Testis (tissue), 3 donors: ENCODE measurements around the gene RBP2. TPM values are rescaled to one million over a fixed set of nuclear protein-coding genes. Genes with fewer than 3 reads are reported as not detected.

Experiments
- DNase-seq: peaks from one replicate; pipeline ENCODE4 v3.0.0-alpha.2; 2019
- H3K27ac ChIP-seq, 2 donors: fragments of 200-600 bp; sonication (generic); one replicate each; pipeline ENCODE4 v1.5.1; 2019
- H3K27me3 ChIP-seq: fragments of 200-600 bp; sonication (generic); one replicate; pipeline ENCODE4 v1.5.1; 2019
- H3K36me3 ChIP-seq: fragments of 200-600 bp; sonication (generic); one replicate; pipeline ENCODE4 v1.5.1; 2017; ENCODE audit warnings: low read depth; ENCODE audit errors: missing control alignments
- H3K4me1 ChIP-seq: fragments of 200-600 bp; sonication (generic); one replicate; pipeline ENCODE4 v1.5.1; 2019
- H3K4me3 ChIP-seq, 2 donors: fragments of 200-600 bp; sonication (generic); one replicate each; pipeline ENCODE4 v1.5.1; 2017 to 2019
- H3K9me3 ChIP-seq: fragments of 200-600 bp; sonication (generic); one replicate; pipeline ENCODE4 v1.5.1; 2017
- CTCF ChIP-seq, 3 experiments: fragments of 450-650 bp in 2 of 3; fragments of 200-600 bp in 1 of 3; sonication (generic) in 1 of 3; IDR thresholded peaks; one replicate each; pipeline ENCODE4 v1.5.1; 2016 to 2019; ENCODE audit warnings: antibody characterized with exemption in 3 of 3, mild to moderate bottlenecking in 2 of 3, moderate library complexity in 1 of 3
- POLR2A ChIP-seq: fragments of 450-650 bp; IDR thresholded peaks from one replicate; pipeline ENCODE4 v1.6.1; 2017; ENCODE audit warnings: antibody characterized with exemption, mild to moderate bottlenecking, moderate library complexity
- WGBS, 2 donors: methylation state at CpG; one replicate each; pipeline ENCODE4 v1.1.5; 2018; 5-methylcytosine and 5-hydroxymethylcytosine counted together
- intact Hi-C: fragments of 100-400 bp; cut with DNase I; formaldehyde crosslinking; loops from one replicate; pipeline ENCODE4 v1.15.1; 2023; ENCODE audit warnings: low total_unique reads
- polyA plus RNA-seq: library from polyadenylated mRNA; stranded (reverse); fragments of 350-450 nt; fragmentation: Illumina TruSeq; extraction: RNeasy Lipid Tissue Mini Kit (QIAGEN cat#74804); gene quantifications from one replicate; pipeline ENCODE4 v1.2.3, GENCODE V29; 2014; ENCODE audit warnings: low read depth, low replicate concordance; ENCODE audit not compliant: insufficient read depth
- total RNA-seq, 2 donors: library from RNA; depleted of rRNA; stranded (reverse); fragments of >200 nt; gene quantifications; one replicate each; pipeline ENCODE4 v1.2.3, GENCODE V29; 2016

The RBP2 gene
- total and polyA plus RNA-seq, 3 donors from 2014 or later = not detected

DNA sequence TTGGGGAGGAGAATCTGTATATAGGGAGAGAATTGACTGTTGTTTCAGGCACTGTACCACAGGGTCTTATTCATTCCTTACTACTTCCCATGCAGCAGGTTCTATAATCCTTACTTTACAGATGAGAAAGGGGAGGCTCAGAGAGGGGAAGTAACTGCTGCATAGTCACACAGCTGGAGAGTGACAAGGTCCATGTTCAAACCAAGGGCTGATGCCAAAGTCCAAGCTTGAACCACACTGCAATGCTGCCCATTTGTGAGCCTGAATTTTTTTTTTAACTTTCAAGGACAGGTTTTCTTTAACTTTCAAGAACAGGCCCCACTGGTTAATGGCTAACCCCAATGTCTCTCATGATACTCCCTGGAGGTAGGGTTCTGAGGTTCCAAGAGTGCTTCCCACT, 26.2 kb downstream of the RBP2 start:
- Histone ChIP-seq H3K4me3 (no peak overlapping the region), H3K9me3 (no peaks in the 10 kb centered on the region), H3K4me1 (no peaks in the 10 kb centered on the region), H3K27ac (no peak overlapping the region), H3K36me3 (no peaks in the 10 kb centered on the region), H3K27me3 (no peaks in the 10 kb centered on the region)
- TF ChIP-seq POLR2A = no peak
- no peak for TF ChIP-seq CTCF (IDR thresholded peaks at IDR 0.05)
- intact Hi-C loops = no loop called here
- DNase-seq = no peak

DNA sequence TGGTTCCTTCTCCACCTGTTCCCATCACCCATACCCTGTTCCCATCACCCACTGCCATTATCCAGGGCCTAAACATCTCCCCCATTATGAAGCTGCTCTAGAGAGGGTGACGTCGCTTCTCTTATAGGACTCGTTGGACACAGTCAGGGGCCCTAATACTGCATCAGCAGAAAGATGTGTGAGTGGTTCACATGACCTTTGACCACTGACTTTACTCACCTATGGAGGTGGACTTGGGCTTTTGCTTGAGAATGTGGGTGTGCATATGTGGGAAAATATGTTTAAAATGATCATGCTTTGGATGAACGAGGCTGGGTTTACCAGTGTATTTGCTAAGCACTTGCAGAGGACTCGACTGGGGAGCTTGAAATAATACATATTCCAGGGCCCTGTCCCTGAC, 26.8 kb downstream of the RBP2 start:
- TF ChIP-seq CTCF (IDR thresholded peaks at IDR 0.05) (no peak), POLR2A (no peak)
- 94 to 95% methylated on average over 5 of the region's 5 CpGs for WGBS, 2 donors
- H3K27me3 ChIP-seq = no peaks in the 10 kb centered on the region
- no peaks in the 10 kb centered on the region for H3K4me1 ChIP-seq
- no peak overlapping the region for H3K4me3 ChIP-seq
- no peak overlapping the region for H3K27ac ChIP-seq
- H3K36me3 ChIP-seq = no peaks in the 10 kb centered on the region
- intact Hi-C loops = no loop called here
- no peaks in the 10 kb centered on the region for H3K9me3 ChIP-seq
- no peak for DNase-seq

DNA sequence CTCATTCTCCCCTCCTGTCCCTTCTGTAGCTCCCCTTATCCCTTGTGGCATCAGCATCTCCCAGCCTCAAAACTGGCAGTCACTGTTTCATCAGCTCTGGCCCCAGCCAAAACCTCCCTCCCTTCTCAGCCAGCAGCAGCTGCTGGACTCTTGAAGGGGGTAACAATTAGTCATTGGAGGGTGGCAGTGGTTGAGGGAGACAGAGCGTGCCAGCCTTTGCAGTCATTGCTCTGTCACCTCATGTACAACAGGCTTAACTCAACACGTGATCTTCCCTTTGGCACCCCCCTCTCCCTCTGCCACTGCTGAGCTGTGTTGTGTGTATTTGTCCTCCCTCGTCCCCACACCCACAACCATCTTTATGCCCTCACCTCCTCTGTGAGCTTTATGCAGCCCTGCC, 28.2 kb downstream of the RBP2 start:
- TF ChIP-seq POLR2A (no peak), CTCF (IDR thresholded peaks at IDR 0.05) (no peak)
- DNase-seq = no peak
- Histone ChIP-seq H3K4me1 (no peaks in the 10 kb centered on the region), H3K4me3 (no peak overlapping the region), H3K27me3 (no peaks in the 10 kb centered on the region), H3K9me3 (no peaks in the 10 kb centered on the region), H3K36me3 (no peaks in the 10 kb centered on the region), H3K27ac (no peak overlapping the region)
- 87 to 91% methylated on average over 3 of the region's 3 CpGs for whole genome bisulfite sequencing, 2 donors
- intact Hi-C loops = no loop called here

DNA sequence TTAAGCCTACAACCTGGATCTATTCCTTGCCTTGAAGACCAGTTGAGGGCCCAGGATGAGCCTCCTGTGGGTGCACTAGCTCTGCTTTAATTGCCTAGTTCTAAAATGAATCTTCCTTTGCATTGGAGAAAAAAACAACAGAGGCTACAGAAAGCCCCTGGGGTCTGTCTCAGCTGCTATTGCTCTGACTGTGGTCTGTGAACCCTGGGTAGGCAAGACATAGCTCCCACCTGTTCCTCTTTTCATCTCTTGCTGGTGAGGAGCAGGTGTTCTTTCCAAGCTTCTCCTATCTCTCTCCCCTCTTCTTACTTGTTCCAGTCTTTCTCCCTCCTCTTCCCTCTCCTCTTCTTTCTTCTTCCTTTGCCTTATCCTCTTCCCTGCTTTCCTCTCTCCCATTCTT, 28.8 kb downstream of the RBP2 start:
- no peak overlapping the region for H3K27ac ChIP-seq
- no peaks in the 10 kb centered on the region for H3K9me3 ChIP-seq
- DNase-seq = no peak
- intact Hi-C loops = no loop called here
- H3K4me3 ChIP-seq = no peak overlapping the region
- H3K36me3 ChIP-seq = no peaks in the 10 kb centered on the region
- no peaks in the 10 kb centered on the region for H3K4me1 ChIP-seq
- no peaks in the 10 kb centered on the region for H3K27me3 ChIP-seq
- no peak for TF ChIP-seq CTCF (IDR thresholded peaks at IDR 0.05)
- no peak for TF ChIP-seq POLR2A

DNA sequence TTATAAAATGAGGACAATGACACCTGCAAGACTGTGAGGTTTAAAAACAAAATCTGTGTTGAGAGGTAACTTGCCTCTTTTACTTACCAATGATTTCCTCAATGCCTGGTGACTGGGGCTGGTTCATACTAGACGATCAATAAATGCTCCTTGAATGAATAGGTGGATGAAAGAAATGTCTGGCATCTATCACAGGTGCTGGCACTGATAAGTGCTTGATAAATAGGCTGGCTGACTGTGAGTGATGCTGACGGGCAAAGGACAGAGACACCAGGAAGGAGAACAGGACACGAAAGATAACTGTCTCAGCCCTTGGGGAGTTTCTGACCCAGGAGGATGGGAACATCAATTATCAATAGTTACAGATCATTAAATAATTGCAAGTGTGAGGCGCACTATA, 31.9 kb downstream of the RBP2 start:
- no peak for DNase-seq
- Histone ChIP-seq H3K4me3 (no peak overlapping the region), H3K36me3 (no peaks in the 10 kb centered on the region), H3K4me1 (no peaks in the 10 kb centered on the region), H3K9me3 (no peaks in the 10 kb centered on the region), H3K27me3 (no peaks in the 10 kb centered on the region), H3K27ac (no peak overlapping the region)
- no peak for TF ChIP-seq POLR2A
- TF ChIP-seq CTCF (IDR thresholded peaks at IDR 0.05) = no peak
- intact Hi-C loops = no loop called here
- WGBS, 2 donors = 92 to 95% methylated on average over 4 of the region's 4 CpGs
